Measurements from ENCODE around the gene COX19.

Gene COX19

GRCh38 chr7:959271-959670, 16.1 kb downstream of the COX19 start:
- Histone ChIP-seq H4K20me1 (ENCODE audit: insufficient read depth, low read length) (no peaks in the 10 kb centered on the region), H3K36me3 (ENCODE audit: insufficient read depth, low read length) (no peaks in the 10 kb centered on the region), H3K4me3 (ENCODE audit: low read depth in 1 of 2, low read length in 2 of 2) (no peak overlapping the region), H3K27ac (ENCODE audit: low read length) (no peak overlapping the region), H3K4me2 (ENCODE audit: insufficient read depth, low read length) (no peak overlapping the region), H2AFZ (ENCODE audit: low read depth, low read length) (no peak overlapping the region), H3K9me3 (ENCODE audit: insufficient read depth, low read length, severe bottlenecking) (no peaks in the 10 kb centered on the region), H3K79me2 (ENCODE audit: insufficient read depth, low read length) (no peaks in the 10 kb centered on the region), H3K4me1 (ENCODE audit: insufficient read depth, low read length) (no peaks in the 10 kb centered on the region), H3K27me3 (ENCODE audit: insufficient read depth, low read length, poor library complexity) (no peaks in the 10 kb centered on the region), H3K9ac (ENCODE audit: low read depth, low read length) (no peak overlapping the region)
- ATAC-seq (ENCODE audit: insufficient read depth, low read depth) (no peak), DNase-seq (no peak)
- TF ChIP-seq CTCF (IDR thresholded peaks at IDR 0.05; ENCODE audit: borderline replicate concordance, extremely low read depth, low read length, poor library complexity, severe bottlenecking) (no peak), EZH2 (IDR thresholded peaks at IDR 0.05; ENCODE audit: borderline replicate concordance, low read depth, low read length, severe bottlenecking) (no peak)

GRCh38 chr7:958221-959200, 16.8 kb downstream of the COX19 start:
- Histone ChIP-seq H3K9ac (ENCODE audit: low read depth, low read length) (no peak overlapping the region), H3K36me3 (ENCODE audit: insufficient read depth, low read length) (no peaks in the 10 kb centered on the region), H3K4me3 (ENCODE audit: low read depth in 1 of 2, low read length in 2 of 2) (no peak overlapping the region), H3K79me2 (ENCODE audit: insufficient read depth, low read length) (no peaks in the 10 kb centered on the region), H3K4me1 (ENCODE audit: insufficient read depth, low read length) (no peaks in the 10 kb centered on the region), H4K20me1 (ENCODE audit: insufficient read depth, low read length) (no peaks in the 10 kb centered on the region), H2AFZ (ENCODE audit: low read depth, low read length) (no peak overlapping the region), H3K27ac (ENCODE audit: low read length) (no peak overlapping the region), H3K4me2 (ENCODE audit: insufficient read depth, low read length) (no peak overlapping the region), H3K9me3 (ENCODE audit: insufficient read depth, low read length, severe bottlenecking) (no peaks in the 10 kb centered on the region), H3K27me3 (ENCODE audit: insufficient read depth, low read length, poor library complexity) (no peaks in the 10 kb centered on the region)
- ATAC-seq (ENCODE audit: insufficient read depth, low read depth): no peak
- no peak for DNase-seq
- no peak for TF ChIP-seq EZH2 (IDR thresholded peaks at IDR 0.05; ENCODE audit: borderline replicate concordance, low read depth, low read length, severe bottlenecking)
- TF ChIP-seq CTCF (IDR thresholded peaks at IDR 0.05; ENCODE audit: borderline replicate concordance, extremely low read depth, low read length, poor library complexity, severe bottlenecking): no peak

- H3K27ac ChIP-seq (ENCODE audit: low read length): no peak overlapping the region
- no peak overlapping the region for H3K4me3 ChIP-seq (ENCODE audit: low read depth in 1 of 2, low read length in 2 of 2)
- no peaks in the 10 kb centered on the region for H3K36me3 ChIP-seq (ENCODE audit: insufficient read depth, low read length)
- H3K4me2 ChIP-seq (ENCODE audit: insufficient read depth, low read length): no peak overlapping the region
- no peak for TF ChIP-seq CTCF (IDR thresholded peaks at IDR 0.05; ENCODE audit: borderline replicate concordance, extremely low read depth, low read length, poor library complexity, severe bottlenecking)
- TF ChIP-seq EZH2 (IDR thresholded peaks at IDR 0.05; ENCODE audit: borderline replicate concordance, low read depth, low read length, severe bottlenecking): no peak
- no peak for ATAC-seq (ENCODE audit: insufficient read depth, low read depth)
- H2AFZ ChIP-seq (ENCODE audit: low read depth, low read length): no peak overlapping the region
- H3K79me2 ChIP-seq (ENCODE audit: insufficient read depth, low read length): no peaks in the 10 kb centered on the region
- H3K27me3 ChIP-seq (ENCODE audit: insufficient read depth, low read length, poor library complexity): no peaks in the 10 kb centered on the region
- H3K4me1 ChIP-seq (ENCODE audit: insufficient read depth, low read length): no peaks in the 10 kb centered on the region
- no peak for DNase-seq
- no peak overlapping the region for H3K9ac ChIP-seq (ENCODE audit: low read depth, low read length)
- no peaks in the 10 kb centered on the region for H4K20me1 ChIP-seq (ENCODE audit: insufficient read depth, low read length)
- no peaks in the 10 kb centered on the region for H3K9me3 ChIP-seq (ENCODE audit: insufficient read depth, low read length, severe bottlenecking)
Observed at GRCh38 chr7:957418-958220, 17.7 kb downstream of the COX19 start.
